Sigmoid colon (tissue), 7 donors: ENCODE results near the gene LRRC74A. TPM values are rescaled to one million over a fixed set of nuclear protein-coding genes. Genes with fewer than 3 reads are reported as not detected.
A peak's percentile ranks its signal among the peaks of the same experiment; 100 is the strongest.

Experiments
- DNase-seq: peaks from one replicate; pipeline ENCODE4 v3.0.0-alpha.2; 2019
- H3K27ac ChIP-seq, 4 donors: fragments of 200-600 bp; sonication (generic); one replicate each; pipeline ENCODE4 v1.5.1; 2016 to 2019; ENCODE audit warnings: mild to moderate bottlenecking in 1 of 4
- H3K27me3 ChIP-seq, 3 donors: fragments of 200-600 bp; sonication (generic); one replicate each; pipeline ENCODE4 v1.5.1; 2019; ENCODE audit warnings: mild to moderate bottlenecking in 1 of 3
- H3K36me3 ChIP-seq, 4 donors: fragments of 200-600 bp; sonication (generic); one replicate each; pipeline ENCODE4 v1.5.1; 2016 to 2019
- H3K4me1 ChIP-seq, 4 donors: fragments of 200-600 bp; sonication (generic); one replicate each; pipeline ENCODE4 v1.5.1; 2017 to 2019
- H3K4me3 ChIP-seq, 4 donors: fragments of 200-600 bp; sonication (generic); one replicate each; pipeline ENCODE4 v1.5.1; 2017 to 2019; ENCODE audit warnings: mild to moderate bottlenecking in 2 of 4, moderate library complexity in 1 of 4
- H3K9me3 ChIP-seq, 4 donors: fragments of 200-600 bp in 3 of 4; sonication (generic) in 3 of 4; one replicate each; pipeline versions ENCODE4 v1.5.1 to v1.6.1; 2013 to 2019
- EP300 ChIP-seq, 4 donors: sonication (generic); formaldehyde crosslinking; IDR thresholded peaks; one replicate each; pipeline ENCODE4 v1.6.1; 2017; ENCODE audit warnings: antibody characterized with exemption in 4 of 4
- POLR2A ChIP-seq, 2 donors: fragments of 450-650 bp; IDR thresholded peaks; one replicate each; pipeline ENCODE4 v1.6.1; 2016; ENCODE audit warnings: antibody characterized with exemption in 2 of 2, mild to moderate bottlenecking in 2 of 2, moderate library complexity in 2 of 2
- POLR2AphosphoS5 ChIP-seq, 4 donors: sonication (generic); formaldehyde crosslinking; IDR thresholded peaks; one replicate each; pipeline ENCODE4 v1.6.1; 2017; ENCODE audit warnings: antibody characterized with exemption in 4 of 4
- WGBS, 2 donors: extraction: QIAGEN DNeasy Blood & Tissue Kit; methylation state at CpG; one replicate each; pipeline ENCODE4 v1.1.7; 2013; 5-methylcytosine and 5-hydroxymethylcytosine counted together
- intact Hi-C: fragments of 100-400 bp; cut with DNase I; formaldehyde crosslinking; loops from one replicate; pipeline ENCODE4 v1.15.1; 2023
- polyA plus RNA-seq, 3 donors: library from polyadenylated mRNA; stranded (reverse); fragments of 200-250 nt; gene quantifications; one replicate each; pipeline ENCODE4 v1.2.3, GENCODE V29; 2013
- total RNA-seq, 4 donors: library from RNA; depleted of rRNA; stranded (reverse); fragments of >200 nt; gene quantifications; one replicate each; pipeline ENCODE4 v1.1.0, GENCODE V29; 2016
- TF ChIP-seq, protein P1 (sequence below), 4 experiments: fragments of 450-650 bp in 3 of 4; fragments of 200-600 bp in 1 of 4; IDR thresholded peaks; one replicate each; pipeline ENCODE4 v1.5.1; 2016 to 2019; ENCODE audit warnings: antibody characterized with exemption in 4 of 4, mild to moderate bottlenecking in 3 of 4, moderate library complexity in 2 of 4
- donor health status: healthy with polysubstance abuse.
- donor health status: Bipolar disorder and iron deficiency.
- donor health status: healthy.

Gene LRRC74A
- total and polyA plus RNA-seq, 7 donors, result not detected

DNA sequence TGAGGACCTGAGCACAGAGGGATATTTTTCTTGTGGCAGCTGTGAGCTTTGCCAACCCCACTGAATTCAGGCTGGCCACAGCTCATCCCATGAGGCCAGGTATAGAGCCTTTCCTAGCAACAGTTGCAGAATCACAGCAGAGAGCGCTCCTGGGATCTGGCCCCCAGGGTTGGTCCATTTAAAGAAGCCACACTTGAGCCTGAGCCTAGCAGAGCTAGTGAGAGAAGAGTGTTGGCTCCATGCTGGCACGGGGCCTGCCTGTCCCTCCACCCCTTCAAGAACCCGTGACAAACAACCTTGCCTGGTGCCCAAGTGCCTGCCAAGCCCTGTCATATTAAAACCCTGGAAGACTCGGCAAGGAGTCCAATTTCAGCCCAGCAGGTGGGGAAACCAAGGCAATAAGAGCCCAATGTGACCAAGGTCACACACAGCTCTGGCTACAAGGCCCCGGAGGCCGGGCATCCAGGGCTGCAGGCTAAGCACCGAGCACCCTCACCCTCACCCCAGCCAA lies 91.6 kb downstream of the LRRC74A start:
- peak overlapping the region; percentile 91 to 95 (median 92) for H3K27ac ChIP-seq
- no peaks in the 10 kb centered on the region for H3K36me3 ChIP-seq
- TF ChIP-seq POLR2AphosphoS5 (IDR thresholded peaks at IDR 0.05) (no peak), POLR2A (IDR thresholded peaks at IDR 0.05) (no peak), EP300 (IDR thresholded peaks at IDR 0.05) (no peak)
- TF ChIP-seq, protein P1, sequence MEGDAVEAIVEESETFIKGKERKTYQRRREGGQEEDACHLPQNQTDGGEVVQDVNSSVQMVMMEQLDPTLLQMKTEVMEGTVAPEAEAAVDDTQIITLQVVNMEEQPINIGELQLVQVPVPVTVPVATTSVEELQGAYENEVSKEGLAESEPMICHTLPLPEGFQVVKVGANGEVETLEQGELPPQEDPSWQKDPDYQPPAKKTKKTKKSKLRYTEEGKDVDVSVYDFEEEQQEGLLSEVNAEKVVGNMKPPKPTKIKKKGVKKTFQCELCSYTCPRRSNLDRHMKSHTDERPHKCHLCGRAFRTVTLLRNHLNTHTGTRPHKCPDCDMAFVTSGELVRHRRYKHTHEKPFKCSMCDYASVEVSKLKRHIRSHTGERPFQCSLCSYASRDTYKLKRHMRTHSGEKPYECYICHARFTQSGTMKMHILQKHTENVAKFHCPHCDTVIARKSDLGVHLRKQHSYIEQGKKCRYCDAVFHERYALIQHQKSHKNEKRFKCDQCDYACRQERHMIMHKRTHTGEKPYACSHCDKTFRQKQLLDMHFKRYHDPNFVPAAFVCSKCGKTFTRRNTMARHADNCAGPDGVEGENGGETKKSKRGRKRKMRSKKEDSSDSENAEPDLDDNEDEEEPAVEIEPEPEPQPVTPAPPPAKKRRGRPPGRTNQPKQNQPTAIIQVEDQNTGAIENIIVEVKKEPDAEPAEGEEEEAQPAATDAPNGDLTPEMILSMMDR (IDR thresholded peaks at IDR 0.05), result no peak
- H3K27me3 ChIP-seq, result no peaks in the 10 kb centered on the region
- DNase-seq, result peak; percentile 88
- H3K4me3 ChIP-seq, result no peak overlapping the region
- H3K9me3 ChIP-seq, result no peaks in the 10 kb centered on the region
- H3K4me1 ChIP-seq, result peaks cover 0 to 74% (median 69%) of the 10 kb centered on the region in 4 donors
- WGBS, 2 donors, result 56 to 60% methylated on average over 7 of the region's 7 CpGs
- intact Hi-C loops, result loop anchor here (1.0 to 2.0 kb wide), 2 partner anchors 111 to 136 kb away; partner anchors contain the start of gene IRF2BPL

DNA sequence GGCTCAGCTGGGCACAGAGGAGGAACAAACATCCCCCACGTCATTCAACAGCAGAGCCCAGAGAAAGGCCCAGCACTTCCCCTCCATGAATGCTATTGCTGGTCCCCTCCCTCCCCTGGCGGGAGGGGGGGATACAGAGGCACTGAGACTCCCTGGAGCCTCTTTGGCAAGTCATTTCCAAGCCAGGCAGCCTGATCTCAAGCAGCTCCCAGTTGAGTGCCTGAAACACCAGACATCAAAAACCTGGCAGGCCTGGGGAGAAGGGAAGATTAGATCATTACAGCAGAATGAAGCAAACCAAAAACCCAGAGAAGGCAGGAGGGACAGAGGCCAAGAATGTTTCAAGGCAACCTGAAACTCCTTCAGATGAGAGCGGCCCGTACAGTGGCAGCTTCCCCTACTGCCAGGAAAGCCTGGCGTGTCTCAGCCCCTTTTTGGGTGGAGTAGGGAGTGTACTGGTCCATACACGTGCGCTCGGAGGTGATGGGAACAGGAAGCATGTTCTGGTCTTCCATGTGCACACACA lies 92.1 kb downstream of the LRRC74A start:
- Histone ChIP-seq H3K4me3 (peak overlapping the region in 1 of 4 donors; percentile 9), H3K4me1 (peaks cover 0 to 69% (median 65%) of the 10 kb centered on the region in 4 donors), H3K27ac (peak overlapping the region; percentile 91 to 95 (median 92)), H3K36me3 (no peaks in the 10 kb centered on the region), H3K9me3 (no peaks in the 10 kb centered on the region), H3K27me3 (no peaks in the 10 kb centered on the region)
- peak; percentile 19 to 75 (median 50) for TF ChIP-seq POLR2AphosphoS5 (IDR thresholded peaks at IDR 0.05)
- peak in 2 of 4 donors; percentile 48 to 68 for TF ChIP-seq EP300 (IDR thresholded peaks at IDR 0.05)
- TF ChIP-seq POLR2A (IDR thresholded peaks at IDR 0.05), result no peak
- DNase-seq, result peak; percentile 94
- intact Hi-C loops, result loop anchor here (1.0 to 2.0 kb wide), 2 partner anchors 110 to 135 kb away; partner anchors contain the start of gene IRF2BPL
- WGBS, 2 donors, result 28 to 39% methylated on average over 8 of the region's 8 CpGs

DNA sequence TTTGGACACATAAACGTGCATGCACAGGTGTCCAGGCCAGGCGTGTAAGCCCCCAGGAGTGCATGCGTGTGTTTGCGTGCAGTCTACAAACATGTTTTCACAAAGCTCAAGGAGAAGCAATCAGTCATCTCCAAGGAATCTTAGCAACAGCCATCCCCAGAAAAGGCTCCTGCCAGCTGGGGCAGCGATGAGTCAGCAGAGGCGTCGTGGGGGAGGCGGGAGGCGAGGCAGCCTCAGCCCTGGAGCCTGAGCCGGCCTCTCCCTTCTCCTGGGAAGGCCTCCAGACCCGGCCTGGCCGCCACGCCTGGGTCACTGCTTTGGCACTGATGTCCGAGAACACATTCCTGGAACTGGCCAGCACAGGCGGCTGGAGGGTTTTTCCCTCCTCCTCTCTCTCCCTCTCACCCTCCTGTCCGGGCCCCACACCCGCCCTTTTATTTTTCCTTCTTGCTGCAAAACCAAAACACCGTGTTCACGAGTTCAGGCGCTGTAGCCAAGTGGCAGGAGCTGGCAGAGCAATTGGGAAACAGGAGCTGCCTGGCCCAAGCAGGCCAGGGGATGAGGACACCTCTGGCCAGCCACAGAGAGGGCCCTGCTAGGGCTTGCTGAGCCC lies 92.7 kb downstream of the LRRC74A start:
- Histone ChIP-seq H3K4me1 (peaks cover 0 to 64% (median 59%) of the 10 kb centered on the region in 4 donors), H3K9me3 (no peaks in the 10 kb centered on the region), H3K27me3 (no peaks in the 10 kb centered on the region), H3K36me3 (no peaks in the 10 kb centered on the region), H3K4me3 (peak overlapping the region in 2 of 4 donors; percentile 2 to 9), H3K27ac (peak overlapping the region; percentile 91 to 95 (median 92))
- WGBS, 2 donors, result 6 to 36% methylated on average over 20 of the region's 20 CpGs
- intact Hi-C loops, result loop anchor here (1.0 to 2.0 kb wide), 3 partner anchors 37 to 134 kb away; partner anchors contain the start of gene IRF2BPL
- DNase-seq, result peak; percentile 99
- peak in 1 of 2 donors; percentile 6 for TF ChIP-seq POLR2A (IDR thresholded peaks at IDR 0.05)
- TF ChIP-seq EP300 (IDR thresholded peaks at IDR 0.05), result peak in 3 of 4 donors; percentile 29 to 66 (median 52)
- TF ChIP-seq, protein P1 (IDR thresholded peaks at IDR 0.05), result peak in 1 of 4 experiments; percentile 15
- peak; percentile 78 to 85 (median 78) for TF ChIP-seq POLR2AphosphoS5 (IDR thresholded peaks at IDR 0.05)

Other genes starting within 250 kb of the LRRC74A start
- 10 to 100 TPM in 1 of 4 donors, 1 to 10 TPM in 3; 3.0 to 13.0 (median 5.3) TPM for gene VASH1, start 64.9 kb upstream of the LRRC74A start, total RNA-seq
- gene VASH1, start 64.9 kb upstream of the LRRC74A start, polyA plus RNA-seq, result 1 to 10 TPM; 3.0 to 7.7 (median 3.7) TPM
- 10 to 100 TPM in 2 of 4 donors, 1 to 10 TPM in 2; 9.6 to 16.1 (median 10.8) TPM for gene ANGEL1, start 13.5 kb upstream of the LRRC74A start, total RNA-seq
- gene ANGEL1, start 13.5 kb upstream of the LRRC74A start, polyA plus RNA-seq, result 10 to 100 TPM in 1 of 3 donors, 1 to 10 TPM in 1, under 1 TPM in 1; 0.60 to 10.9 (median 1.4) TPM
- gene IRF2BPL, start 202.3 kb downstream of the LRRC74A start, total RNA-seq, result 10 to 100 TPM; 34.7 to 63.1 (median 57.9) TPM
- gene IRF2BPL, start 202.3 kb downstream of the LRRC74A start, polyA plus RNA-seq, result 10 to 100 TPM in 1 of 3 donors, 1 to 10 TPM in 2; 3.0 to 13.8 (median 6.6) TPM